Left ventricle myocardium inferior (tissue), 1 donor: ENCODE measurements around the gene LMCD1. TPM values are rescaled to one million over a fixed set of nuclear protein-coding genes. Genes with fewer than 3 reads are reported as not detected.

Experiments
- DNase-seq: peaks from one replicate; pipeline ENCODE4 v3.0.0-alpha.2; 2020
- H3K27ac ChIP-seq: fragments of 200-600 bp; replicated peaks from 2 replicates; pipeline ENCODE4 v1.8.0; 2021
- H3K27me3 ChIP-seq: fragments of 200-600 bp; 2 replicates; pipeline ENCODE4 v1.8.0; 2021; ENCODE audit warnings: low read depth
- H3K36me3 ChIP-seq: fragments of 200-600 bp; 2 replicates; pipeline ENCODE4 v1.8.0; 2021
- H3K4me1 ChIP-seq: fragments of 200-600 bp; 2 replicates; pipeline ENCODE4 v1.8.0; 2021
- H3K4me3 ChIP-seq: fragments of 200-600 bp; 2 replicates; pipeline ENCODE4 v1.8.0; 2021; ENCODE audit warnings: mild to moderate bottlenecking, moderate library complexity
- H3K9me3 ChIP-seq: fragments of 200-600 bp; replicated peaks from 2 replicates; pipeline ENCODE4 v1.8.0; 2021
- CTCF ChIP-seq: fragments of 200-600 bp; IDR thresholded peaks from 2 replicates; pipeline ENCODE4 v1.8.0; 2021; ENCODE audit warnings: antibody characterized with exemption, mild to moderate bottlenecking, borderline replicate concordance
- intact Hi-C: fragments of 100-400 bp; cut with micrococcal nuclease; formaldehyde crosslinking; loops from one replicate; pipeline ENCODE4 v1.11.0; 2022
- total RNA-seq: library from RNA; stranded (reverse); fragmentation: NEBNext Ultra II Directional; extraction: Animal tissue kit (Norgen Biotek cat#: 25700); gene quantifications from one replicate; pipeline ENCODE4 v1.2.1, GENCODE V29; 2021
- donor health status: DM: no; HTN: yes; CAD: no; lungs with severe emphysema.

LMCD1 gene
- total RNA-seq, 1 donor from 2014 or later = 72.9 TPM

- Histone ChIP-seq H3K36me3 (peaks cover 32% of the 10 kb centered on the region), H3K4me1 (peaks cover 94% of the 10 kb centered on the region), H3K27me3 (no peaks in the 10 kb centered on the region), H3K9me3 (no peaks in the 10 kb centered on the region), H3K4me3 (no peak overlapping the region), H3K27ac (peak overlapping the region; percentile 82)
- no peak for DNase-seq
- intact Hi-C loops = no loop called here
- TF ChIP-seq CTCF = no peak
Measured at GRCh38 chr3:8559351-8559750, 57.7 kb downstream of the LMCD1 start.

- Histone ChIP-seq H3K27ac (peak overlapping the region; percentile 82), H3K9me3 (no peaks in the 10 kb centered on the region), H3K4me1 (peaks cover 82% of the 10 kb centered on the region), H3K27me3 (no peaks in the 10 kb centered on the region), H3K36me3 (peaks cover 38% of the 10 kb centered on the region), H3K4me3 (no peak overlapping the region)
- no peak for TF ChIP-seq CTCF
- intact Hi-C loops = no loop called here
- DNase-seq = no peak
Measured at GRCh38 chr3:8560366-8561007, 58.9 kb downstream of the LMCD1 start.

- Histone ChIP-seq H3K4me3 (no peak overlapping the region), H3K27ac (peak overlapping the region; percentile 82), H3K9me3 (no peaks in the 10 kb centered on the region), H3K27me3 (no peaks in the 10 kb centered on the region), H3K4me1 (peaks cover 73% of the 10 kb centered on the region), H3K36me3 (peaks cover 47% of the 10 kb centered on the region)
- DNase-seq = peak; percentile 72
- no peak for TF ChIP-seq CTCF
- intact Hi-C loops = no loop called here
Measured at GRCh38 chr3:8561370-8561769, 59.7 kb downstream of the LMCD1 start.

GRCh38 chr3:8562081-8562595 lies 60.5 kb downstream of the LMCD1 start:
- H3K4me1 ChIP-seq = peaks cover 66% of the 10 kb centered on the region
- H3K4me3 ChIP-seq = no peak overlapping the region
- intact Hi-C loops = no loop called here
- peaks cover 49% of the 10 kb centered on the region for H3K36me3 ChIP-seq
- peak overlapping the region; percentile 82 for H3K27ac ChIP-seq
- no peaks in the 10 kb centered on the region for H3K9me3 ChIP-seq
- TF ChIP-seq CTCF = no peak
- H3K27me3 ChIP-seq = no peaks in the 10 kb centered on the region
- no peak for DNase-seq

GRCh38 chr3:8563146-8563545 lies 61.5 kb downstream of the LMCD1 start:
- Histone ChIP-seq H3K36me3 (peaks cover 51% of the 10 kb centered on the region), H3K27me3 (no peaks in the 10 kb centered on the region), H3K4me1 (peaks cover 56% of the 10 kb centered on the region), H3K9me3 (no peaks in the 10 kb centered on the region), H3K27ac (peak overlapping the region; percentile 82), H3K4me3 (no peak overlapping the region)
- intact Hi-C loops = no loop called here
- no peak for DNase-seq
- no peak for TF ChIP-seq CTCF
